NCI-H2171 (cell line): ENCODE data around the gene MALT1.

Experiments
- DNase-seq: peaks from one replicate; lab custom pipeline; 2025; lab: John Stamatoyannopoulos, UW

The MALT1 gene

GRCh38 chr18:58690259-58690658 lies 19.0 kb downstream of the MALT1 start:
- DNase-seq: no peak

- no peak for DNase-seq
Measured at GRCh38 chr18:58691256-58691655, 20.0 kb downstream of the MALT1 start.

DNA sequence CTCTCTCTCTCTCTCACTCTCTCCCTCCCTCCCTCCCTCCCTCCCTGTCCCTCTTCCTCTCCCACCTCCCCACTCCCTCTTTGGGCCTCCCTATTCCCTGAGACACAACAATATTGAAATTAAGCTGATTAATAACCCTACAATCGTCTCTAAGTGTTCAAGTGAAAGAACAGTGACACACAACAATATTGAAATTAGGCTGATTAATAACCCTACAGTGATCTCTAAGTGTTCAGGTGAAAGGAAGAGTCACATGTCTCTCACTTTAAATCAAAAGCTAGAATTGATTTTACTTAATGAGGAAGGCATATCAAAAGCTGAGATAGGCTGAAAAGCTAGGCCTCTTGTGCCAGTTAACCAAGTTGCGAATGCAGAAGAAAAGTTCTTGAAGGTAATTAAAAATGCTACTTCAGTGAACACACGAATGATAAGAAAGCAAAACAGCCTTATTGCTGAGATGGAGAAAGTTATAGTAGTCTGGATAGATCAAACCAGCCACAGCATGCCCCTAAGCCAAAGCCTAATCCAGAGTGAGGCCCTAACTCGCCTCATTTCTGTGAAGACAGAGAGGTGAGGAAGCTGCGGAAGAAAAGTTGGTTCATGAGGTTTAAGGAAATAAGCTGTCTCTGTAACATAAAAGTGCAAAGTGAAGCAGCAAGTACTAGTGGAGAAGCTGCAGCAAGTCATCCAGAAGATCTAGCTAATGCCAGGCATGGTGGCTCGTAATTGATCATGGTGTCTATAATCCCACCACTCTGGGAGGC lies 21.3 kb downstream of the MALT1 start:
- DNase-seq: no peak

- no peak for DNase-seq
Measured at GRCh38 chr18:58694221-58694620, 23.0 kb downstream of the MALT1 start.

GRCh38 chr18:58694720-58695468 lies 23.6 kb downstream of the MALT1 start:
- DNase-seq: no peak

DNA sequence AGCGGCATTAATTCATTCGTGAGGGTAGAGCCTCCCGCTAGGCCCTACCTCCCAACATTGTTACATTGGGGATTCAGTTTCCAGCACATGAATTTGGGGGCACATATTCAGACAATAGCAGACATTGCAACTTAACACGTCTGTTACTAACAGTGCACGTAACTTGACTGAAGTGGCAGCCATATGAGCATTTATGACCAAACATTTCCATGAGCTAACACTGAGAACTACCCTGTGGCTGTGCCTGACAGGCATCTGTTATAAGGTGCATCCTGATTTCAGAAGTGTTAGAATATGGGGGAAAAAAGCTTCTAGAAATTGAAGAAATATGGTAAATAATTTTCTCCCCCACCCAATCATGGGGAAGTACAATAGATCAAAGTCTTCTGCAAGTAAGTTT lies 24.5 kb downstream of the MALT1 start:
- no peak for DNase-seq

DNA sequence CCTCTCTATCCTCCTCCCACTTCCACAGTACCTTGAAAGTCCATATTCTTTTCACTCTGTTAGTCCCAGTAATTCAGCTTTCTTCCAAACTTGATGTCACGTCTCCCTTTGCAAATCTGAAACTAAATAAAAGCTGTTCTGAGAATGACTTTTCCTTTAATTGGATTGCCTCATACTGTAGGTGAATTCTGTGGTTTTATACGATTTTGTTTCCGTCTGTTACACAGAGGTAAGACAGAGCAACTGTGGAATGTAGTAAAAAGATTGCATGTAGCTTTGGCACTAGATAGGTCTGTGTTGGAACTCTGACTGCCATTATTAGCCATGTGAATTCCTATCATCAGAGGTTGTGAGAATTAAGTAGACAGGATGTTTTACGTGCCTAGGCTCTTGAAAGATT lies 25.9 kb downstream of the MALT1 start:
- no peak for DNase-seq

- no peak for DNase-seq
Measured at GRCh38 chr18:58698701-58699193, 27.5 kb downstream of the MALT1 start.

DNA sequence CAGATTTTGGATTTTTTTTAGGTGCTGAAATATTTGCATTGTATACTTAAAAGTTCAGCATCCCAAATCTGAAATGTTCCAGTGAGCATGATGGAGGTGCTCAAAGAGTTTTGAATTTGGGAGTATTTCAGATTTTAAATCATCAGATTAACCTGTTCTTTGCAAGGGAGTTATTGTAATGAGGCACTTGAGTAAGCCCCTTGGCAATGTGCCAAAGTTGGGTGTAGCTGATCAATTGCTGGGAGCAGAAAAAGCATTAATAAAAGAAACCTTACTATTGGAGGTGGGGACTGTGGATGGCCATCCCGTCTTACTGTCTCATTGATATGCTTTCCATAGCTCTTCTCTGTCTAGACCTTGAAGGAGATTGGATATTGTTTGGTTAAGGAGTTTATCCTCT lies 28.3 kb downstream of the MALT1 start:
- DNase-seq: no peak

GRCh38 chr18:58700209-58700608 lies 28.9 kb downstream of the MALT1 start:
- DNase-seq: no peak

DNA sequence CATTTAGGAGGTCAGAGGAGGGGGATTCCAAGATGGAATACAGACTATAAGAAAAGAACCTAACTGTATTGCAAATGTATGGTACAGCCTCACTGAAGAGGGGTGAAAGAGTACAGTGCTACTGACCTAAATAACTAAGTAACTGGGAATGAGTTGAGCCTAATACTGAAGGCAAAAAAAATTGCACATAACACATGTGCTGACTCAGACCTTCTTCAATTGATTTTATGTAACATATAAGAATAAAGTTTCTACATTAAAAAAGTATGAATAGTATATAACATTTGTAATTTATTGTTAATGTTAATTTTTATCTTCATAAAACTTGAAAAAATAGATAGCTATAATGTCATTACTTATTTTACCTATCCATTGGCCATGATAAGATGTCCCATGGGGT lies 41.7 kb downstream of the MALT1 start:
- no peak for DNase-seq

DNA sequence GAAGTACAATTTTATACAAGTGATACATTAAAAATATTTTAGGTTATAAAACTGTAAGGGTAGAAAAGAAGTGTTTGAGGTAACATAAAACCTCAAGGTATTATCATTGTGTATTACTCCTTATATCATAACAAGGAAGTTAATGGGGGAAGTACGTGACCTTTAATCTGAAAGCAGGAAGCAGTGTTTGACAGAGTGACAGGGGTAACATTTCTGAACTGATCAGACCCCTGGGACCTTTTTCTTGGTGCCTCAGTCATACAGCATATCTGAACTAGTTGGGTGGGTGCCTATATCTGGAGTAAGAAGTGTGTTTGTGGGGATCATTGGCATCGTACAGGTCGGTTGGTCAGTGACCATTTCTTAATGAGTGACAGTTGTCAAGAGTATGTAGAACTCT lies 43.0 kb downstream of the MALT1 start:
- no peak for DNase-seq

DNA sequence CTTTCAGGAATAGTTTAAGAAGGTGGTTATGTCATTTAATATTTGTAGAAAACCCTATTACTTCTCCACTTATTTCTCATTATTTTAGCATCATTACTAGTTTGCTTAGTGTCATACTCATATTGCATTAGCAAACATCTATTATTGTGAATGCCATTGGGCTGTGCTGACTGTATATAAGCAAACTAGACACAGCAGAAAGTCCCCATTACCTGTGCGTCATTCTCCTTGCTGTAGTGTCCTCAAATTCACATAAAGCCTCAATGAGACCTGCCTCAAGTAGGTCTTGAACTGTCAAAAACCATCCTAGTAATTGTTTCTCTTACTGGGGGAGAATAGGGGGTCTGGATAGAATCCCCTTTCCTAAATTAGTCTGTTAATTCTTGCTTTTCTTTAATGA lies 43.6 kb downstream of the MALT1 start:
- DNase-seq: no peak

DNA sequence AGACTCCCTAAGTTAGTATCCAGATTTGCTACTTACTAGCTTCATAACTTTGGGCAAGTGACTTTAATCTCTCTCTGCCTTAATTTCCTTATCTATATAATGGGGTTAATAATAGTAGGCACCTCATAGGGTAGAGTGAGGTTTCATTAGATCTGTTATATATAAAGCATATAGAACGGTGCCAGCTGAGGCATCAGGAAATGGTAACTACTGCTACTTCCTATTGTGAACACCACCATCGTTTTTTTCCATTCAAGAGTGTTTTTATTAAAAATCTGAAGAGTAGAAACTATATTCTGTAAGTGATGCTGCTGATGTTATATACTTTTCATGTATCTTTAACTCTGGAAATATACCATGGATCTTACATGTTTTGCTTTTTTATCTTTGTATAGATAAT lies 44.3 kb downstream of the MALT1 start:
- DNase-seq: no peak

DNA sequence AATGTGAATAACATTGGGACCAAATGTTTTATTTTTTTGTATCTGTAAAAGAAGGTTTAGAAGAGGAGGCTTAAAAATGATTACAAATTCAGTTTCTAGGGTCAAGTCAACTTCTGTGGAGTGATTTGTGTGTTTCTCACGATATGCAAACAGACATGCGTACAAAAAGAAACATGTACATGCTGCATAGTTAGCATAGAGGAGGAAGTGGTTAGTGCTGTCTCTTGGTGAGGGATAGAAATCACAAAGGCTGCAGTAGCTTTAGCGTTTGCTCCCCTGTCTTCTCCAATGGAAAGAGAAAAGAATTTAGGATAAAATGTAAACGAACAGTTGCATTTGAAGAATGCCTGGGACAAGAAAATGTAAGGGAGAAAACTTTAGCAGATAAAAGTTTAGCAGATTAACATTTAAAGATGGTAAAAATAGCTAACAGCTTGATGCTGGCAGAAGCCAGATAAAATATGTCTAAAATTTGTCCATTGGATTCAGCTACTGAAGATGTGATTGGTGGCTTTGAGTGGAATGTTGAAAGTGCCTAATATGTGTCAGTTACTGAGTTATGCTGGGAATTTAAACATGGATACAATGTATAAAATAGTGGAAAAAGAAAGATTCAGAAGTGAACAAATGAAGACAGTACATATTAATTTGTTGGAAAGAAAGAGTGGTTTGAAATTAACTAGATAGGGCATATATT lies 44.9 kb downstream of the MALT1 start:
- no peak for DNase-seq

- DNase-seq: no peak
Measured at GRCh38 chr18:58721566-58722239, 50.4 kb downstream of the MALT1 start.

GRCh38 chr18:58723810-58724602 lies 52.7 kb downstream of the MALT1 start:
- DNase-seq: peak; percentile 79

GRCh38 chr18:58726671-58727070 lies 55.4 kb downstream of the MALT1 start:
- no peak for DNase-seq

- DNase-seq: peak; percentile 49
Measured at GRCh38 chr18:58727776-58728500, 56.7 kb downstream of the MALT1 start.

DNA sequence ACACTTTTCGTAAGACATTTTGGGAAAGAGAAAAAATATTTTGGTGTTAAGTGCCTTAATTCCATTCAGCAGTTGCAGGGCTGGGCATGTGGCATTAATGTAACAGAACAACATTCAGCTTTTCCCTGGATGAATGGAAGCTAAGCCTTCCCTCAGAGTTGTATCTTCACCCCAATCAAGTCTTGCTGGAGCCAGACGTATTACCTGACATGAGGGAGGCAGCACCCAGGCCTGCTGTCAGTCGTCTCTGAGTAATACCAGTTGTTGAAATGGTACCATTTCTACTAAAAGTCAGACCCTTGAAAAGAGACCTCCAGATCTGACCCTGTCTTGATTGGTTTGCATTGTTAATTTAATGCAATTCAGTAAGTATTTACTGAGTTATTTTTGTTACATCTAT lies 57.5 kb downstream of the MALT1 start:
- DNase-seq: no peak

GRCh38 chr18:58730618-58731017 lies 59.4 kb downstream of the MALT1 start:
- no peak for DNase-seq
